ENCODE results near the gene RNF19B. TPM values are rescaled to one million over a fixed set of nuclear protein-coding genes. Genes with fewer than 3 reads are reported as not detected.

The RNF19B gene
- total RNA-seq, 1 donor from 2014 or later = 24.6 TPM

DNA sequence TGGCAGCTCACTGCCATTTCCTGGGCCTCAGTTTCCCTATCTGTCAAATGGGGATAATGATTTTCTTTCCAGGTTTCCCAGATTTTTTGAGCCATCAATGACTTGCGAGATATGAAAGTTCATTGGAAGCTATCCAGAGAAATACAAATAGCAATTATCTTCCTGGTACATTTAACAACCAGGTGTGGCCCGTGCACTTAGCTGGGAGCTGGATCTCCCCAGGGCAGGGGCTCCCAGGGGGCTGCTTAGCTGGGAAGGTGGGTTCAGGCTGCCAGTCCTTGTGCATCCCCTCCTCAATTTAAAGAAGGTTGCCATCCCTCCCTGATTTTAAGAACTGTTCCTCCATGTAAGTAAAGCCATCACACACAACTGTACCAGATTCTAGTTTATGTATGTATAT is 59.8 kb downstream of the RNF19B start:
- no peaks in the 10 kb centered on the region for H3K9me3 ChIP-seq
- peaks cover 17% of the 10 kb centered on the region for H3K4me1 ChIP-seq
- H3K4me3 ChIP-seq = no peak overlapping the region
- no peaks in the 10 kb centered on the region for H3K27me3 ChIP-seq
- TF ChIP-seq POLR2A (IDR thresholded peaks at IDR 0.05) = no peak
- TF ChIP-seq POLR2AphosphoS5 (IDR thresholded peaks at IDR 0.05; ENCODE audit: insufficient read depth in 1 of 2, low read depth in 1 of 2) = no peak
- no peak for TF ChIP-seq CTCF (IDR thresholded peaks at IDR 0.05)
- DNase-seq (ENCODE audit: extremely low spot score in 2 of 2) = no peak
- no peak overlapping the region for H3K27ac ChIP-seq
- intact Hi-C loops (cut with DNase I) = loop anchor here (5.0 kb wide), 1 partner anchor 923 kb away; no protein-coding TSS in a partner anchor
- no peaks in the 10 kb centered on the region for H3K36me3 ChIP-seq

DNA sequence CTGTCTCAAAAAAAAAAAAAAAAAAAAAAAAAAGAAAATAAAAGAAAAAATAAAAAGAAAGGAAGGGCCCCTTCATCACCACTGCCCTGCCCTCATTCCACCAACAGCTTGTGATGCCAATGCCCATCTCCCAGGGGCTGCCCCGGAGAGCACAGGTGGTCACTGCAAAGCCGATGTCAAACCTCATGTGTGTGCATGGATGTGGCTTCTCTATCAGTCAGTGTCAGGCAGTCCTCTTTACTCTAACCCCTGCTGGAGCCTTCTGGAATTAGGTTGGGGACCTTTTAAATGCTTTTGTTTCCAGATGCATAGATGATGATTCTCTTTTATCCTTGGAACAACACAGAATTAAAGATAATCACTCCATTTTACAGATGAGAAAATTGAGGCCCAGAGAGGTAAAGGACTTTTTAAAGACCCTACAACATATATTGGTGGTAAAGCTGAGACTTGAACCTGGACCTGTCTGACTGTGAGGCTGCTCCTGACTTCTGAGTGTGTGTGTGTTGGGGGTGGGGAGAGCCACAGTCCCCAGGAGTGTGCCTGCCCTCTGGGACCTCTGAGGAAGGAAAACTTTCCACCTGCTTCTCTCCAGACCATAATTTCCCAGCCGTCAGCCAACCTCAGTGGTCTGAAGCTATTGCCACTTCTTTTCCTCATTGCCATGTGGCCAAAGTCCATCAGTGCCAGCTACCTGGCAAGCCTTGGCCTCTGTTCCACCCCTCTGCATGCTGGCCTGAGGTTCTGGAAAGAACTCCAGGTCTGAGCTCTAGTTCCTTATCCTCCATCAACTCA is 60.4 kb downstream of the RNF19B start:
- no peaks in the 10 kb centered on the region for H3K9me3 ChIP-seq
- intact Hi-C loops (cut with DNase I) = no loop called here
- DNase-seq (ENCODE audit: extremely low spot score in 2 of 2) = no peak
- H3K4me1 ChIP-seq = peaks cover 19% of the 10 kb centered on the region
- H3K36me3 ChIP-seq = no peaks in the 10 kb centered on the region
- H3K27me3 ChIP-seq = no peaks in the 10 kb centered on the region
- no peak overlapping the region for H3K4me3 ChIP-seq
- no peak overlapping the region for H3K27ac ChIP-seq
- TF ChIP-seq POLR2A (IDR thresholded peaks at IDR 0.05) = no peak
- TF ChIP-seq POLR2AphosphoS5 (IDR thresholded peaks at IDR 0.05; ENCODE audit: insufficient read depth in 1 of 2, low read depth in 1 of 2) = no peak
- no peak for TF ChIP-seq CTCF (IDR thresholded peaks at IDR 0.05)

DNA sequence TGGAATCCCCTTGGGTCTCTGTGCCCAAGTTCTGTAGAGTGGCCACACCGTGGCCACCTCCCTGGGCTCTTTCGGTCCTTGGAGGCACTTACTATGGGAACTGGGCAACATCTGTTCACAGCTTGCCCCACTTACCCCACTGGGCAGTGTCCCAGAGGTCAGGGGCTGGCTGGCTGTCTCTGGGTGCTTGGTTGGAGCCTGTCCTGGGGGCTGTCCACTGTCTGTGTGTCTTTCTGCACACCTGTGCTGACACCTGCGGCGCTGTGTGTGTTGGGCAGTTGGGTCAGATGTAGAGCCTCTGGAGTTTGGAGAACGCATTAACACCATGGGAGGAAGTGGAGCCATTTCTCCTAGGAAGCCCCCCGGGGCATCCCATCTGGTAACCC is 62.1 kb downstream of the RNF19B start:
- TF ChIP-seq CTCF (IDR thresholded peaks at IDR 0.05) (no peak), POLR2AphosphoS5 (IDR thresholded peaks at IDR 0.05; ENCODE audit: insufficient read depth in 1 of 2, low read depth in 1 of 2) (no peak), POLR2A (IDR thresholded peaks at IDR 0.05) (no peak)
- no peak overlapping the region for H3K4me3 ChIP-seq
- no peaks in the 10 kb centered on the region for H3K36me3 ChIP-seq
- intact Hi-C loops (cut with DNase I) = no loop called here
- no peak overlapping the region for H3K27ac ChIP-seq
- no peaks in the 10 kb centered on the region for H3K27me3 ChIP-seq
- DNase-seq (ENCODE audit: extremely low spot score in 2 of 2) = no peak
- H3K4me1 ChIP-seq = peaks cover 19% of the 10 kb centered on the region
- no peaks in the 10 kb centered on the region for H3K9me3 ChIP-seq

DNA sequence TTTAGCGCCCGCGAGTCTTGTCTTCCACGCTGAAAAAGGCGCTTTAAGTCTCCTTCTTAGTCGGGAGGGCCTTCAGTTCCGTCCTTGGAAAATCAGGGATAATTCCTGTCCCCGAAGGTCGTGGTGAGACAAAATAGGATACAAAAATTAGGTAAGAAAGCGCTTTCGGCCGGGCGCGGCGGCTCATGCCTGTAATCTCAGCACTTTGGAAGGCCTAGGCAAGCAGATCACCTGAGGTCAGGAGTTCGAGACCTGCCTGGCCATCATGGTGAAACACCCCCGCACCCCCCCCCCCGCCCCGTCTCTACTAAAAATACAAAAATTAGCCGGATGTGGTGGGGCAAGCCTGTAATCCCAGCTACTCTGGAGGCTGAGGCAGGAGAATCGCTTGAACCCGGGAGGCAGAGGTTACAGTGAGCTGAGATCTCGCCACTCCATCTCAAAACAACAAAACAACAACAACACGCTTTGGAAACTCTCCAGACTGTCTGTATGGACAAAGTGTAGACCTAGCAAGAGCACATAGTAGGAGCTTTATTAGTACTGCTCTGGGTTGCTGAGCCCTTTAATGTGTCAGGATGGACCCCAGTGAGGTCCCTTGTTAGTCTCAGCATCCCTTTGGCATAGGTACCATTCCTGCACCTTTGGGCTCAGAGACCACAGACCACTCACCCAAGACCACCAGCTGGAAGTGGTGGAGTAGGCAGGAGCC is 62.6 kb downstream of the RNF19B start:
- Histone ChIP-seq H3K36me3 (no peaks in the 10 kb centered on the region), H3K4me1 (peaks cover 19% of the 10 kb centered on the region), H3K9me3 (no peaks in the 10 kb centered on the region), H3K27me3 (no peaks in the 10 kb centered on the region), H3K4me3 (peak overlapping the region; percentile 73 to 89), H3K27ac (peak overlapping the region; percentile 83)
- no peak for DNase-seq (ENCODE audit: extremely low spot score in 2 of 2)
- no peak for TF ChIP-seq POLR2AphosphoS5 (IDR thresholded peaks at IDR 0.05; ENCODE audit: insufficient read depth in 1 of 2, low read depth in 1 of 2)
- no peak for TF ChIP-seq POLR2A (IDR thresholded peaks at IDR 0.05)
- TF ChIP-seq CTCF (IDR thresholded peaks at IDR 0.05) = no peak
- intact Hi-C loops (cut with DNase I) = no loop called here

Measured in vagina (tissue), 2 donors.